ENCODE data around the gene RPL27A.

Gene RPL27A

GRCh38 chr11:8717876-8718753 is 35.5 kb downstream of the RPL27A start:
- Histone ChIP-seq H3K9me3 (ENCODE audit: low read depth, low read length) (no peaks in the 10 kb centered on the region), H3K9ac (ENCODE audit: insufficient read length) (peak overlapping the region; percentile 47), H3K36me3 (ENCODE audit: insufficient read depth, low read length) (no peaks in the 10 kb centered on the region), H3K4me3 (peak overlapping the region; percentile 15; the same call in 1 of the 2 replicates), H3K27ac (peak overlapping the region; percentile 57)
- TF ChIP-seq EZH2 (IDR thresholded peaks at IDR 0.05) (no peak), POLR2AphosphoS5 (IDR thresholded peaks at IDR 0.05; ENCODE audit: borderline replicate concordance, low read depth, low read length) (no peak), FOXP2 (optimal IDR thresholded peaks at IDR 0.05; ENCODE audit: control extremely low read depth, extremely low read length, insufficient read depth) (no peak)
- DNase-seq (ENCODE audit: low read depth, low spot score), result no peak

DNA sequence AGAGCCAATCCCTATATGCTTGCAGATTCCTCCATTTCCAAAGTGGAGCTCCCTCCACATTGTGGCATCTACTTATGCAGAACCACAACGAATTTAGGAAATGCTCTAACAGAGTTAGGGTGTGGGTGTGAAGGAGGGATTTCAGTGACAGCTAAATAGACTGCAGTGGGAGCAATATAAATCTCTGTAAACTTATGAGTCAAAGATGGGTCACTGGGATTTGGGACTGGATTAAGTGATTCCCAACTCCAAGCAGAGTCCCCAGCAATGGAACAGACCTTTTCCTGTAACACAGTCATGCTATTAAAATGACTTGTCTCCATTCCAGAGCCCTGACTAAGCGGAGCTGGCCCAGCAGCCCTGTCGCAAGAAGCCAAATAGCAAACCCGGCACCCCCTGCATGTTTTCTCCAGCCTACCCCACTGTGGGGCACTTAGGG is 36.6 kb downstream of the RPL27A start:
- no peak for DNase-seq (ENCODE audit: low read depth, low spot score)
- Histone ChIP-seq H3K9ac (ENCODE audit: insufficient read length) (peak overlapping the region; percentile 10), H3K27ac (no peak overlapping the region), H3K9me3 (ENCODE audit: low read depth, low read length) (no peaks in the 10 kb centered on the region), H3K36me3 (ENCODE audit: insufficient read depth, low read length) (no peaks in the 10 kb centered on the region), H3K4me3 (no peak overlapping the region)
- TF ChIP-seq FOXP2 (optimal IDR thresholded peaks at IDR 0.05; ENCODE audit: control extremely low read depth, extremely low read length, insufficient read depth) (no peak), EZH2 (IDR thresholded peaks at IDR 0.05) (no peak), POLR2AphosphoS5 (IDR thresholded peaks at IDR 0.05; ENCODE audit: borderline replicate concordance, low read depth, low read length) (no peak)

DNA sequence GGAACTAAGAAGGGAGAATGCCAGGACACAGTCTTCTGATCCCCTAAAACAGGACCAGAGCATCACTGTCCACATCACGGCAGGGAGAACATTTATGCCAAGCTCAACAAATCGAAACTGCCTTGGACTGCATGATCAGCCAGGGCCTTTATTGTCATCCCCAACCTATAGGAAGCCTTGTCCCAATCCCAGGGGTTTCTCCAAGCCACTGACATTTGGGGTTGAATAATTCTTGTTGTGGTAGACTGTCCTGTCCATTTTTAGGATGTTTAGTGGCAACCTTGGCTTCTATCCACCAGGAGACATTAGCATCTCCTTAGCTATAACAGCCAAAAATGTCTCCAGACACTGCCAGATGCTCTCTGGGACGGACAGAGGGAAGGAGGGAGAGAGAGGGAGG is 37.1 kb downstream of the RPL27A start:
- H3K27ac ChIP-seq, result no peak overlapping the region
- H3K4me3 ChIP-seq, result no peak overlapping the region
- no peak for DNase-seq (ENCODE audit: low read depth, low spot score)

GRCh38 chr11:8720352-8720751 is 37.8 kb downstream of the RPL27A start:
- Histone ChIP-seq H3K4me3 (no peak overlapping the region), H3K36me3 (ENCODE audit: insufficient read depth, low read length) (no peaks in the 10 kb centered on the region), H3K9ac (ENCODE audit: insufficient read length) (no peak overlapping the region), H3K27ac (no peak overlapping the region), H3K9me3 (ENCODE audit: low read depth, low read length) (no peaks in the 10 kb centered on the region)
- TF ChIP-seq FOXP2 (optimal IDR thresholded peaks at IDR 0.05; ENCODE audit: control extremely low read depth, extremely low read length, insufficient read depth), result no peak
- TF ChIP-seq EZH2 (IDR thresholded peaks at IDR 0.05), result no peak
- TF ChIP-seq POLR2AphosphoS5 (IDR thresholded peaks at IDR 0.05; ENCODE audit: borderline replicate concordance, low read depth, low read length), result no peak
- no peak for DNase-seq (ENCODE audit: low read depth, low spot score)

More for the DNA sequence above, 37.1 kb downstream of the RPL27A start:
- no peak for TF ChIP-seq POLR2AphosphoS5 (IDR thresholded peaks at IDR 0.05; ENCODE audit: borderline replicate concordance, low read depth, low read length)
- Histone ChIP-seq H3K9me3 (ENCODE audit: low read depth, low read length) (no peaks in the 10 kb centered on the region), H3K9ac (ENCODE audit: insufficient read length) (no peak overlapping the region), H3K36me3 (ENCODE audit: insufficient read depth, low read length) (no peaks in the 10 kb centered on the region)

DNA sequence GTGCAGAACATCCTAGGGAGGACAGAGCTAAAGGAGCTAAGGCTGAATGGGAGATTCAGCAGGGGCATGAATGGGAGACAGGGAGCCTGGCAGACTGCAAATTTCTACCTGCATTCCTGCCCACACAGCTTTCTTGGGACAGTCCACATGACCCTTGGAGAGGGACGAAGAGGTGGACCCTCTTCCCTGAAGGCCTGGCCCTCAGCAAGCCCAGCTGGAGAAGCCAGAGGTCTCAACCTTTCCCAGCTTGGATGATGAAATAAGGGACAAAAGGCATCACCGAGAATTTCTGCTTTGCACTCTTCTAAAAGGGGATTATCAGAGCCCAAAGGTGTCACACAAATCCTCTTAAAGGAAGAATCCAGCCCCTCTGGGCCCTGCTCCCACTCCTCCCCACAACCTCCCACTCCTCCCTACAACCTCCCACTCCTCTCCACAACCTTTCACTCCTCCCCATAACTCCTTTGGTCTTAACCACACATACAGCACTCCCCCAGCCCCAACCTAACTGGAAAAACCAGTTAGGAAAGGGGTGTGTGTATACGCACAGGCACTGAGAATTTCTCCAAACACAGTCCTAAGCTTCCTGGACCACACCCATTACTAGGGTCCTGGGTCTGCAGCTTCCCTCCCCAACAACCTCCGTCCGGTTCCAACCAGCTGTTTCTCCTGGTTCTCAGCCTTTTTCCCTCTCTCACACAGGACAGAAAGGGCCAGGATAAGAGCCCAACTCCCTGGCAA is 38.4 kb downstream of the RPL27A start:
- Histone ChIP-seq H3K4me3 (no peak overlapping the region), H3K36me3 (ENCODE audit: insufficient read depth, low read length) (no peaks in the 10 kb centered on the region), H3K27ac (no peak overlapping the region), H3K9me3 (ENCODE audit: low read depth, low read length) (no peaks in the 10 kb centered on the region), H3K9ac (ENCODE audit: insufficient read length) (no peak overlapping the region)
- no peak for DNase-seq (ENCODE audit: low read depth, low spot score)
- TF ChIP-seq EZH2 (IDR thresholded peaks at IDR 0.05) (no peak), POLR2AphosphoS5 (IDR thresholded peaks at IDR 0.05; ENCODE audit: borderline replicate concordance, low read depth, low read length) (no peak), FOXP2 (optimal IDR thresholded peaks at IDR 0.05; ENCODE audit: control extremely low read depth, extremely low read length, insufficient read depth) (no peak)

DNA sequence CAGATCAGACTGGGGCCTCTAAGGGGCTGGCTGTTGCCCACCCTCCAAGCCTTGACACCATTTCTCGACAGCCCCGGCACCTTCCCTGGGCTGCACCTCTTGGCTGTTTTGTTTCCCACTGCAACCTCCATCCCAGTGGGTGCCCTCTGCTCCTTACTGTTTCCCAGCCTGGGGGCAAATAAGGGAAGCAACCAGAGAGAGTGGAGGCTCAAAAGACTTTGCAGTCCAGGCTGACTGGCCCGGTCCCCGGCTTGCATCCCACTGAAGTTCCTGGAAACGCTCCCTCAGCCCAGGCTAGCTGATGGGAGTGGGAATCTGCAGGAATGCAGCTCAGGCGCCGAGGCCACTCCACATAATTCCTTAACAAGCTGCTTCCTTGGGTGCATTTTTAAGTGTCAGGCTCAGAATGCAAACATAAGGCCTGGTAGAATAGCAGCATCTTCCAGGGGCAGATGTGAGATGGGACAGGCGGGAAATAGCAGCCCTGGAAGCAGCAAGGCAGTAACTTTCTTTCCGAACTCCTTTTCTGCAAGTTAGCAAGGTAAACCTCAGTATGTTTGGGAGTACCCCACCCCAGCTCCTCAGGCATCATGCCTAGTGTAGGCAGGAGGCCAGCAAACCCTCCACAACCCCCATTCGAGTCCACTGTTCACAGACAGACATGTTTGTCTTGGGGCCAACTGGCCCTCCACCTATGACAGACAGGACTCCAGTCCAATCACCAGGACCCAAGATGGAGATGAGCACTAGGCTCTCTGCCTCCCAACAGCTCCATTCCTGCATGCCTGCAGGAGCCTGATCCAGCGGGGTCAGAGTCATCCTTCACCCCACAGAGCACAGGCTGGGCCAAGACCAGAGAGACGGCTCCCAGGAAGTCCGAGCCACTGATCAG is 39.3 kb downstream of the RPL27A start:
- Histone ChIP-seq H3K9ac (ENCODE audit: insufficient read length) (no peak overlapping the region), H3K9me3 (ENCODE audit: low read depth, low read length) (no peaks in the 10 kb centered on the region), H3K4me3 (no peak overlapping the region), H3K36me3 (ENCODE audit: insufficient read depth, low read length) (no peaks in the 10 kb centered on the region), H3K27ac (no peak overlapping the region)
- no peak for DNase-seq (ENCODE audit: low read depth, low spot score)
- no peak for TF ChIP-seq FOXP2 (optimal IDR thresholded peaks at IDR 0.05; ENCODE audit: control extremely low read depth, extremely low read length, insufficient read depth)
- no peak for TF ChIP-seq POLR2AphosphoS5 (IDR thresholded peaks at IDR 0.05; ENCODE audit: borderline replicate concordance, low read depth, low read length)
- no peak for TF ChIP-seq EZH2 (IDR thresholded peaks at IDR 0.05)

- Histone ChIP-seq H3K9me3 (ENCODE audit: low read depth, low read length) (no peaks in the 10 kb centered on the region), H3K27ac (no peak overlapping the region), H3K4me3 (no peak overlapping the region), H3K36me3 (ENCODE audit: insufficient read depth, low read length) (no peaks in the 10 kb centered on the region), H3K9ac (ENCODE audit: insufficient read length) (no peak overlapping the region)
- TF ChIP-seq EZH2 (IDR thresholded peaks at IDR 0.05) (no peak), POLR2AphosphoS5 (IDR thresholded peaks at IDR 0.05; ENCODE audit: borderline replicate concordance, low read depth, low read length) (no peak), FOXP2 (optimal IDR thresholded peaks at IDR 0.05; ENCODE audit: control extremely low read depth, extremely low read length, insufficient read depth) (no peak)
- DNase-seq (ENCODE audit: low read depth, low spot score), result no peak
These were observed 40.2 kb downstream of the RPL27A start for GRCh38 chr11:8722809-8723208.

DNA sequence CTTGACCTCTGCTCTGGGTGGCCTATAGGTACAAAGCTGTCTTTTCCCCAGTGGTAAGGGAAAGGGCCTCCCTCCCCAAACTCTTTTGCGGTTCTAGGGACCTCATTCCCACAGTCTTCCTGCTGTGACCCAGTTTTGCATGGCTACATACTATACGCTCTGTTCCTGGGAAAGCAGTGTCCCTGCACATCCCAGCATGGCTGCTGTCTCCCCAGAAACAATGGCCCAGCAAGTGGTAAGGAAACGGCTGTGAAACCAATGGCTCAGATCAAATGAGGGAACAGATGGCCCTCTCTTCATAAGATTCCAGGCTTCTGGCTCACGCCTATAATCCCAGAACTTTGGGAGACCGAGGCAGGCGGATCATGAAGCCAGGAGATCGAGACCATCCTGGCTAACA is 41.1 kb downstream of the RPL27A start:
- Histone ChIP-seq H3K9ac (ENCODE audit: insufficient read length) (no peak overlapping the region), H3K9me3 (ENCODE audit: low read depth, low read length) (no peaks in the 10 kb centered on the region), H3K27ac (no peak overlapping the region), H3K36me3 (ENCODE audit: insufficient read depth, low read length) (no peaks in the 10 kb centered on the region), H3K4me3 (no peak overlapping the region)
- no peak for DNase-seq (ENCODE audit: low read depth, low spot score)
- TF ChIP-seq FOXP2 (optimal IDR thresholded peaks at IDR 0.05; ENCODE audit: control extremely low read depth, extremely low read length, insufficient read depth) (no peak), EZH2 (IDR thresholded peaks at IDR 0.05) (no peak), POLR2AphosphoS5 (IDR thresholded peaks at IDR 0.05; ENCODE audit: borderline replicate concordance, low read depth, low read length) (no peak)
